HFFc6 (cell line): ENCODE data around the gene LMNTD2. TPM values are rescaled to one million over a fixed set of nuclear protein-coding genes. Genes with fewer than 3 reads are reported as not detected.
A peak's percentile ranks its signal among the peaks of the same experiment; 100 is the strongest.

Source experiments
- DNase-seq: peaks from one replicate; pipeline ENCODE4 v3.0.0-alpha.2; 2018
- H3K27ac Mint-ChIP-seq: 2 replicates; pipeline ENCODE4 v1.8.0; 2020; ENCODE audit warnings: mild to moderate bottlenecking, mixed read lengths
- H3K27me3 Mint-ChIP-seq: 2 replicates; pipeline ENCODE4 v1.8.0; 2021; ENCODE audit warnings: mild to moderate bottlenecking, moderate library complexity, mixed read lengths; ENCODE audit not compliant: insufficient read depth
- H3K36me3 Mint-ChIP-seq: 2 replicates; pipeline ENCODE4 v1.8.0; 2021; ENCODE audit warnings: low read depth, mixed read lengths
- H3K4me1 Mint-ChIP-seq: 2 replicates; pipeline ENCODE4 v1.8.0; 2020; ENCODE audit warnings: low read depth, mixed read lengths
- H3K4me3 Mint-ChIP-seq: 2 replicates; pipeline ENCODE4 v1.8.0; 2020; ENCODE audit warnings: mild to moderate bottlenecking, moderate library complexity, mixed read lengths
- H3K9me3 Mint-ChIP-seq: 2 replicates; pipeline ENCODE4 v1.8.0; 2020; ENCODE audit warnings: mild to moderate bottlenecking, mixed read lengths
- CTCF ChIP-seq: fragments of 200-600 bp; sonication (generic); IDR thresholded peaks from 2 replicates; pipeline ENCODE4 v1.5.0; 2021; ENCODE audit warnings: antibody characterized with exemption, mild to moderate bottlenecking
- total RNA-seq, 6 experiments: library from RNA; stranded (reverse); fragmentation: NEBNext Ultra II Directional; extraction: Animal tissue kit (Norgen Biotek cat#: 25700); gene quantifications; 2 replicates in 1 of 6; 3 replicates in 5 of 6; pipeline ENCODE4 v1.2.3, GENCODE V29; 2021

Gene LMNTD2
- total RNA-seq, 6 experiments from 2014 or later, result 0.37 to 2.3 (median 0.97) TPM

- H3K27ac Mint-ChIP-seq, result no peak overlapping the region
- no peak overlapping the region for H3K4me3 Mint-ChIP-seq
- no peak for DNase-seq
- H3K4me1 Mint-ChIP-seq, result no peaks in the 10 kb centered on the region
- peaks cover 10% of the 10 kb centered on the region for H3K27me3 Mint-ChIP-seq
- peak; percentile 76 for TF ChIP-seq CTCF
- no peaks in the 10 kb centered on the region for H3K9me3 Mint-ChIP-seq
- H3K36me3 Mint-ChIP-seq, result no peaks in the 10 kb centered on the region
Measured at GRCh38 chr11:554428-555226, 5.9 kb downstream of the LMNTD2 start.

GRCh38 chr11:553988-554340 is 6.6 kb downstream of the LMNTD2 start:
- Mint-ChIP-seq H3K36me3 (no peaks in the 10 kb centered on the region), H3K4me3 (no peak overlapping the region), H3K27me3 (peaks cover 8% of the 10 kb centered on the region), H3K4me1 (no peaks in the 10 kb centered on the region), H3K27ac (no peak overlapping the region), H3K9me3 (no peaks in the 10 kb centered on the region)
- DNase-seq, result no peak
- no peak for TF ChIP-seq CTCF

GRCh38 chr11:553083-553987 is 7.2 kb downstream of the LMNTD2 start:
- Mint-ChIP-seq H3K27me3 (peaks cover 8% of the 10 kb centered on the region), H3K9me3 (no peaks in the 10 kb centered on the region), H3K27ac (no peak overlapping the region), H3K4me3 (no peak overlapping the region), H3K36me3 (no peaks in the 10 kb centered on the region), H3K4me1 (no peaks in the 10 kb centered on the region)
- DNase-seq, result no peak
- TF ChIP-seq CTCF, result no peak

GRCh38 chr11:551596-551995 is 8.9 kb downstream of the LMNTD2 start:
- Mint-ChIP-seq H3K27me3 (peaks cover 6% of the 10 kb centered on the region), H3K36me3 (no peaks in the 10 kb centered on the region), H3K9me3 (no peaks in the 10 kb centered on the region), H3K4me1 (no peaks in the 10 kb centered on the region), H3K27ac (no peak overlapping the region), H3K4me3 (no peak overlapping the region)
- DNase-seq, result no peak
- TF ChIP-seq CTCF, result no peak

GRCh38 chr11:551131-551530 is 9.4 kb downstream of the LMNTD2 start:
- Mint-ChIP-seq H3K27me3 (peaks cover 2% of the 10 kb centered on the region), H3K4me3 (no peak overlapping the region), H3K27ac (no peak overlapping the region), H3K4me1 (no peaks in the 10 kb centered on the region), H3K9me3 (no peaks in the 10 kb centered on the region), H3K36me3 (no peaks in the 10 kb centered on the region)
- DNase-seq, result no peak
- no peak for TF ChIP-seq CTCF
